GM19035 (cell line): ENCODE results near the gene DNAI2.
"Not testable (repeated sequence)": the region's sequence is repeated elsewhere in the genome, so short reads cannot be mapped to it uniquely, and the experiment has no call there.

Source experiments
- ATAC-seq: cut with Tn5 transposase; IDR thresholded peaks from one replicate; pipeline ENCODE4 v1.9.1; 2021; ENCODE audit not compliant: unreplicated experiment

The DNAI2 gene

DNA sequence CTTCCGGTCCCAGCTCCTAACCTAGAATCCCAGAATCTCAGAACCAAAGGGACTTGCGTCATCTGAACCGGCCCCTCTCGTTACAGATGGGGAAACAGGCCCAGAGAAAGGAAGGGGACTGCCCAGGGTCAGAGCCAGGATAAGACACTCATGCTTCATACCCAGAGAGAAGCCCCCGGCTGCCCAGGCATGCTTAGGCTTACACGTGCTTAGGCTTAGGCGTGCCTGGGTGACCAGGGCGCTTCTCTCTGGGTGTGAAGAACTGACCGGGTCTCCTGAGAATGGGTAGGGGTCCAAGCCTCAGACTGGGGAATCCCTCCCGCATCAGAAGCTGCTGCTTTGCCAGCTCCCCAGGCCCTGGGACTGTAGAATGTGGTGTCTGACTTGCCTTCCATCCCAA, 29.9 kb upstream of the DNAI2 start:
- no peak for ATAC-seq

- no peak for ATAC-seq
Observed at GRCh38 chr17:74244548-74244947, 29.5 kb upstream of the DNAI2 start.

GRCh38 chr17:74245145-74245831, 28.7 kb upstream of the DNAI2 start:
- ATAC-seq: no peak

DNA sequence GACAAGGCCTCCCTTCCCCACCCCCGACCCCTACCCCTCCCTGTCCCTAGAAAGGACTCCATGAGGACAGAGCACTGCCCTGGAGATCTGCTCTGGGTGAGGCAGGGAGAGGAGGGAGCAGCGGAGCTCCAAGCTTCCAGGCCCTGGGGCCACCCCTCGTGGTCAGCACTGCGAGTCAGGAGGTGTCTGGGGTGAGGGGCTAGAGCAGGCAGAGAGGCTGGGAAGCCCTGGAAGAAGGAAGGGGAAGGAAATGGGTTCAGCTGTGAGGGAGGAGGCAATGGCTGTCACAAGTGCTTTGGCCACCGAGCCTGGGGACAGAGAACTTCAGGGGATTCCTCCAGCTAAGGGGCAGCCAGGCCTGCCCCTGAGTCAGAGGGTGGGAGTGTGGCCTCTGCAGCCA, 28.2 kb upstream of the DNAI2 start:
- no peak for ATAC-seq

- ATAC-seq: no peak
Observed at GRCh38 chr17:74249590-74250270, 24.3 kb upstream of the DNAI2 start.

GRCh38 chr17:74250324-74250995, 23.6 kb upstream of the DNAI2 start:
- ATAC-seq: no peak

DNA sequence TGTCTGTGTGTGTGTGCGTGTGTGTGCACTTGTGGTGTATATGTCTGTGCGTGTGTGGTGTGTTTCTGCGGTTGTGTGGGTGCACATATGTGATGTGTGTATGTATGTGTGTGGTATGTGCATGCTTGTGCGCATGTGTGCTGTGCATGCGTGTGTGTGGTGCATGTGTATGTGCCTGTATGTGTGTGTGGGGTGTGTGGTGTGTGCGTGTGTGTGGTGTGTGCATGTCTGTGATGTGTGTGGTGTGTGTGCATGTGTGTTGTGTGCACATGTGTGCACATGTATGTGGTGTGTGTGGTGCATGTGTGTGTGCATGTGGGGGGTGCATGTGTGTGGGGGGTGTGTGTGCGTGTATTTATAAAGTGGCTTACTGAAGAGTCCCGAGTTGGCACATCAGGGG, 23.0 kb upstream of the DNAI2 start:
- no peak for ATAC-seq

GRCh38 chr17:74251569-74251968, 22.5 kb upstream of the DNAI2 start:
- ATAC-seq: no peak

GRCh38 chr17:74252211-74252610, 21.8 kb upstream of the DNAI2 start:
- ATAC-seq: no peak

GRCh38 chr17:74253036-74253435, 21.0 kb upstream of the DNAI2 start:
- no peak for ATAC-seq

DNA sequence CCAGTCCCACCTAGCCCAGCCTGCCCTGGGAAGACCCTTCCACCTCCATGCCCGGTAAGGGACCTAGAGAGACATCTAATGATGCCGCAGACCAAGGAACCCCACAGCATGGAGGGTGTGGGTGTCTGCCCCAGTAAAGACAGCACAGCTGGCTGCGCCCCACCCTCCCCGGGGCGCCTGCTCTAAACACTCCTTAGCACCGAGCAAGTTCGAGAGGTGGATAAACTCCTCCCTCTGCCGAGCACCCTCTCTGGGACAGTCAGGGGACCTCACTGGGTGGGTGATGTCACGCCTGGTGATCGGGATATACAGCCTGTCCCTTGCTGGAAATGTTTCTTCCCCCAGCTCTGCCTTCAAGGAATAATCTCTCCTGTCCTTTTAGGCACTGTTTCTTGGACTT, 16.7 kb upstream of the DNAI2 start:
- ATAC-seq: no peak

GRCh38 chr17:74259667-74260524, 14.1 kb upstream of the DNAI2 start:
- ATAC-seq: no peak

DNA sequence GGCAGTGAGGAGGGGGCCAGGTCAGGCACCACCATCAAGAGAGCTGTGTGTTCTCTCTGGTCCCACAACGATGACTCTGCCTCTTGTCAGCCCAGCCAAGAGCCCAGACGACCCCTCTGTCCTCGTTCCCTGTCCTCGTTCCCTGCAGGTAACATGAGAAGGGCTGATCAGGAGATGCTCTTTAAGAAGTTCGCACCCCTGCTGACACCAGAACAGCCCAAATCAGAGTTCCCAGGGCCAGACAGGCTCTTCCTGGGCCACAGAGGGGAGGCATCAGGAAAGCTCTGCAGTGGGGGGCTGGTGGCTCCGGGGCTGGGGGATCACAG, 13.5 kb upstream of the DNAI2 start:
- no peak for ATAC-seq

- ATAC-seq: no peak
Observed at GRCh38 chr17:74262601-74263000, 11.4 kb upstream of the DNAI2 start.

GRCh38 chr17:74267054-74267453, 7.0 kb upstream of the DNAI2 start:
- not testable (repeated sequence) for ATAC-seq

DNA sequence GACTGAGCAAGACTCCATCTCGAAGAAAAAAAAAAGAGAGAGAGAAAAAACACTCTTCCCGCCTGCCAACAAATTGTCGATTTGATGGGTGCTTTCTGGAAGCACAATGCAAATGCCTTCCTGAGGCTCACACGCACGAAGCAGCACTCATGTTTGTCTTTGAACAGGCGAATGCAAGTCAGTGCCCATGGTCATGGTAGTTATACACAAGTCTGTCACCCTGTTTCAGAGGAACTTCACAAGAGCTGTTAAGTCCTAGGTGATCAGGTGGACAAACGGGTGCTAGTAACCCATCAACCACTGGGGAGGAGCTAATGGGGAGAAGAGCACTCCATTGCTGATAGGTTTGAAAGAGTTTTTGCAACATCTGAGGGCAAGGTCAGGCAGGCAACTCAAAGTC, 6.5 kb upstream of the DNAI2 start:
- ATAC-seq: no peak

- ATAC-seq: no peak
Observed at GRCh38 chr17:74267987-74268499, 6.0 kb upstream of the DNAI2 start.

GRCh38 chr17:74268558-74268957, 5.5 kb upstream of the DNAI2 start:
- no peak for ATAC-seq

- no peak for ATAC-seq
Observed at GRCh38 chr17:74270333-74270732, 3.7 kb upstream of the DNAI2 start.

- no peak for ATAC-seq
Observed at GRCh38 chr17:74271281-74271680, 2.8 kb upstream of the DNAI2 start.

- ATAC-seq: no peak
Observed at GRCh38 chr17:74271901-74272561, 2.0 kb upstream of the DNAI2 start.
